Measurements from ENCODE around the gene NHSL1. TPM values are rescaled to one million over a fixed set of nuclear protein-coding genes. Genes with fewer than 3 reads are reported as not detected.

Gene NHSL1
- total and polyA plus RNA-seq, 9 donors = 0.84 to 7.1 (median 2.6) TPM

- no peak for DNase-seq
- no peak overlapping the region for H3K4me3 ChIP-seq
- no peak overlapping the region for H3K27ac ChIP-seq
- no peaks in the 10 kb centered on the region for H3K36me3 ChIP-seq
- no peaks in the 10 kb centered on the region for H3K9me3 ChIP-seq
- H3K4me1 ChIP-seq (ENCODE audit: insufficient read depth) = no peaks in the 10 kb centered on the region
- H3K27me3 ChIP-seq = no peaks in the 10 kb centered on the region
- TF ChIP-seq, protein P1, sequence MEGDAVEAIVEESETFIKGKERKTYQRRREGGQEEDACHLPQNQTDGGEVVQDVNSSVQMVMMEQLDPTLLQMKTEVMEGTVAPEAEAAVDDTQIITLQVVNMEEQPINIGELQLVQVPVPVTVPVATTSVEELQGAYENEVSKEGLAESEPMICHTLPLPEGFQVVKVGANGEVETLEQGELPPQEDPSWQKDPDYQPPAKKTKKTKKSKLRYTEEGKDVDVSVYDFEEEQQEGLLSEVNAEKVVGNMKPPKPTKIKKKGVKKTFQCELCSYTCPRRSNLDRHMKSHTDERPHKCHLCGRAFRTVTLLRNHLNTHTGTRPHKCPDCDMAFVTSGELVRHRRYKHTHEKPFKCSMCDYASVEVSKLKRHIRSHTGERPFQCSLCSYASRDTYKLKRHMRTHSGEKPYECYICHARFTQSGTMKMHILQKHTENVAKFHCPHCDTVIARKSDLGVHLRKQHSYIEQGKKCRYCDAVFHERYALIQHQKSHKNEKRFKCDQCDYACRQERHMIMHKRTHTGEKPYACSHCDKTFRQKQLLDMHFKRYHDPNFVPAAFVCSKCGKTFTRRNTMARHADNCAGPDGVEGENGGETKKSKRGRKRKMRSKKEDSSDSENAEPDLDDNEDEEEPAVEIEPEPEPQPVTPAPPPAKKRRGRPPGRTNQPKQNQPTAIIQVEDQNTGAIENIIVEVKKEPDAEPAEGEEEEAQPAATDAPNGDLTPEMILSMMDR (IDR thresholded peaks at IDR 0.05) = no peak
- intact Hi-C loops (cut with DNase I) = no loop called here
Measured at GRCh38 chr6:138372711-138373463, 126.4 kb downstream of the NHSL1 start.

Small RNA genes lying within 50 kb of the gene (microRNA-seq; reads per million reads assigned to microRNA genes)
- 0 reads per million in 3 donors for gene MIR3145

Small RNA genes lying within 50 kb of the gene (small RNA-seq; reads per million reads assigned to genes)
- gene AL031003.1 (not detected), gene AL391669.1 (not detected), gene MIR3145 (not detected)

Other genes with a start within 250 kb of the NHSL1 start
- gene SMIM28, start 121.6 kb downstream of the NHSL1 start, total RNA-seq = not detected
- gene SMIM28, start 121.6 kb downstream of the NHSL1 start, polyA plus RNA-seq = not detected
- gene HEBP2, start 95.3 kb downstream of the NHSL1 start, total RNA-seq = 10 to 100 TPM; 44.1 to 64.8 (median 44.4) TPM
- gene HEBP2, start 95.3 kb downstream of the NHSL1 start, polyA plus RNA-seq = 10 to 100 TPM; 12.4 to 29.5 TPM

Data from ovary (tissue), 9 donors.